Neural progenitor cell (in vitro differentiated cells): ENCODE results near the gene TTC8. TPM values are rescaled to one million over a fixed set of nuclear protein-coding genes. Genes with fewer than 3 reads are reported as not detected.

ENCODE experiments used
- DNase-seq: peaks from one replicate; pipeline ENCODE4 v3.0.0-alpha.2; 2016; ENCODE audit warnings: low spot score
- H2AFZ ChIP-seq: fragments of 200-600 bp; sonication (generic); replicated peaks from 2 replicates; pipeline ENCODE4 v1.6.1; 2016; ENCODE audit warnings: antibody characterized with exemption
- H3F3A ChIP-seq: fragments of 200-600 bp; sonication (generic); 2 replicates; pipeline ENCODE4 v1.6.1; 2016; ENCODE audit warnings: antibody characterized with exemption, low read depth
- H3K27ac ChIP-seq: fragments of 200-600 bp; sonication (generic); 2 replicates; pipeline ENCODE4 v1.5.1; 2016; ENCODE audit warnings: mild to moderate bottlenecking
- H3K27me3 ChIP-seq: fragments of 200-600 bp; sonication (generic); 2 replicates; pipeline ENCODE4 v1.6.1; 2016; ENCODE audit warnings: mild to moderate bottlenecking, moderate library complexity
- H3K36me3 ChIP-seq: fragments of 200-600 bp; sonication (generic); 2 replicates; pipeline ENCODE4 v1.5.1; 2016
- H3K4me1 ChIP-seq: fragments of 200-600 bp; sonication (generic); 2 replicates; pipeline ENCODE4 v1.6.1; 2016; ENCODE audit warnings: mixed run types
- H3K4me2 ChIP-seq: fragments of 200-600 bp; sonication (generic); 2 replicates; pipeline ENCODE4 v1.6.1; 2016
- H3K4me3 ChIP-seq: fragments of 200-600 bp; sonication (generic); 2 replicates; pipeline ENCODE4 v1.5.1; 2016
- H3K79me2 ChIP-seq: fragments of 200-600 bp; sonication (generic); 2 replicates; pipeline ENCODE4 v1.6.1; 2016; ENCODE audit warnings: low read depth
- H3K9ac ChIP-seq: fragments of 200-600 bp; sonication (generic); 2 replicates; pipeline ENCODE4 v1.6.1; 2016
- H3K9me3 ChIP-seq: fragments of 200-600 bp; sonication (generic); 2 replicates; pipeline ENCODE4 v1.5.1; 2016; ENCODE audit warnings: low read depth
- H4K20me1 ChIP-seq: fragments of 200-600 bp; sonication (generic); 2 replicates; pipeline ENCODE4 v1.6.1; 2016; ENCODE audit warnings: low read depth
- H3K27ac Mint-ChIP-seq: 3 replicates; pipeline ENCODE4 v1.8.0; 2021; ENCODE audit warnings: mixed read lengths
- H3K27me3 Mint-ChIP-seq: 2 replicates; pipeline ENCODE4 v1.8.0; 2022; ENCODE audit warnings: low read depth, mild to moderate bottlenecking, inconsistent platforms, moderate library complexity, mixed read lengths; ENCODE audit not compliant: insufficient read depth
- H3K36me3 Mint-ChIP-seq: 3 replicates; pipeline ENCODE4 v1.8.0; 2021; ENCODE audit warnings: mixed read lengths
- H3K4me1 Mint-ChIP-seq: 3 replicates; pipeline ENCODE4 v1.8.0; 2021; ENCODE audit warnings: mixed read lengths
- H3K4me3 Mint-ChIP-seq: 3 replicates; pipeline ENCODE4 v1.8.0; 2021; ENCODE audit warnings: mild to moderate bottlenecking, moderate library complexity, mixed read lengths
- H3K9me3 Mint-ChIP-seq: 3 replicates; pipeline ENCODE4 v1.8.0; 2020; ENCODE audit warnings: mixed read lengths
- CTCF ChIP-seq: fragments of 200-600 bp; sonication (generic); IDR thresholded peaks from 2 replicates; pipeline ENCODE4 v1.5.1; 2017; ENCODE audit warnings: antibody characterized with exemption, mild to moderate bottlenecking
- EZH2 ChIP-seq: fragments of 200-600 bp; sonication (generic); IDR thresholded peaks from 2 replicates; pipeline ENCODE4 v1.6.1; 2017; ENCODE audit warnings: antibody characterized with exemption, mild to moderate bottlenecking, moderate library complexity
- EZH2phosphoT487 ChIP-seq: fragments of 200-600 bp; sonication (generic); IDR thresholded peaks from 2 replicates; pipeline ENCODE4 v1.6.1; 2017; ENCODE audit warnings: antibody characterized with exemption
- small RNA-seq: library from RNA; depleted of rRNA; stranded (forward); fragments of <200 nt; gene quantifications from one replicate; pipeline ENCODE3, GENCODE V24; 2015
- total RNA-seq: library from RNA; depleted of rRNA; stranded (reverse); fragments of >200 nt; gene quantifications from 2 replicates; pipeline ENCODE4 v1.2.3, GENCODE V29; 2015; ENCODE audit warnings: low replicate concordance

TTC8 gene
- total RNA-seq, 1 donor from 2014 or later: 35.0 TPM

- Histone ChIP-seq H3K79me2 (no peaks in the 10 kb centered on the region), H3K4me1 (no peaks in the 10 kb centered on the region), H3K4me2 (no peak overlapping the region), H2AFZ (no peak overlapping the region), H3K9me3 (no peaks in the 10 kb centered on the region), H4K20me1 (no peaks in the 10 kb centered on the region), H3K36me3 (no peaks in the 10 kb centered on the region), H3K27ac (no peak overlapping the region), H3K9ac (no peak overlapping the region), H3K4me3 (no peak overlapping the region), H3F3A (no peaks in the 10 kb centered on the region), H3K27me3 (no peaks in the 10 kb centered on the region)
- no peaks in the 10 kb centered on the region for H3K9me3 Mint-ChIP-seq
- H3K36me3 Mint-ChIP-seq: no peaks in the 10 kb centered on the region
- H3K4me3 Mint-ChIP-seq: no peak overlapping the region
- H3K27ac Mint-ChIP-seq: no peak overlapping the region
- no peak for DNase-seq
- TF ChIP-seq CTCF (no peak), EZH2 (no peak)
- no peaks in the 10 kb centered on the region for H3K4me1 Mint-ChIP-seq
- no peaks in the 10 kb centered on the region for H3K27me3 Mint-ChIP-seq
Measured at GRCh38 chr14:88914956-88915355, 90.5 kb downstream of the TTC8 start.

GRCh38 chr14:88919502-88919901, 95.1 kb downstream of the TTC8 start:
- Histone ChIP-seq H3K4me1 (no peaks in the 10 kb centered on the region), H4K20me1 (no peaks in the 10 kb centered on the region), H3K4me2 (no peak overlapping the region), H2AFZ (no peak overlapping the region), H3K9ac (no peak overlapping the region), H3K27ac (no peak overlapping the region), H3K9me3 (peaks cover 5% of the 10 kb centered on the region), H3K79me2 (no peaks in the 10 kb centered on the region), H3F3A (no peaks in the 10 kb centered on the region), H3K27me3 (no peaks in the 10 kb centered on the region), H3K36me3 (no peaks in the 10 kb centered on the region), H3K4me3 (no peak overlapping the region)
- Mint-ChIP-seq H3K4me1 (no peaks in the 10 kb centered on the region), H3K27me3 (no peaks in the 10 kb centered on the region), H3K4me3 (no peak overlapping the region), H3K27ac (no peak overlapping the region), H3K9me3 (peaks cover 10% of the 10 kb centered on the region), H3K36me3 (no peaks in the 10 kb centered on the region)
- TF ChIP-seq CTCF (no peak), EZH2 (no peak), EZH2phosphoT487 (no peak)
- DNase-seq: no peak

Small RNA genes within 50 kb of the gene (small RNA-seq; reads per million reads assigned to genes)
- not detected for gene RF00019
- gene RNU4-92P: not detected

Other genes starting within 250 kb of the TTC8 start
- gene EML5, start 31.7 kb upstream of the TTC8 start, total RNA-seq: 0.71 and 1.0 TPM in 2 replicates